Choroid plexus epithelial cell (primary cell): ENCODE measurements around the gene BRSK2.

ENCODE experiments used
- DNase-seq: peaks from one replicate; pipeline ENCODE4 v3.0.0-alpha.2; 2010; ENCODE audit warnings: low read depth
- H3K4me3 ChIP-seq: 2 replicates; pipeline ENCODE4 v1.5.1; 2011; ENCODE audit warnings: low read depth, mild to moderate bottlenecking, control low read depth, low read length, moderate library complexity
- TF ChIP-seq, protein P1 (sequence below): conservative IDR thresholded peaks from 2 replicates; pipeline ENCODE4 v1.5.1; 2011; ENCODE audit warnings: low read depth, mild to moderate bottlenecking, control low read depth, inconsistent platforms, low read length, moderate library complexity

Gene BRSK2

GRCh38 chr11:1491379-1491778, 101.6 kb downstream of the BRSK2 start:
- no peak for DNase-seq
- no peak overlapping the region for H3K4me3 ChIP-seq
- TF ChIP-seq, protein P1, sequence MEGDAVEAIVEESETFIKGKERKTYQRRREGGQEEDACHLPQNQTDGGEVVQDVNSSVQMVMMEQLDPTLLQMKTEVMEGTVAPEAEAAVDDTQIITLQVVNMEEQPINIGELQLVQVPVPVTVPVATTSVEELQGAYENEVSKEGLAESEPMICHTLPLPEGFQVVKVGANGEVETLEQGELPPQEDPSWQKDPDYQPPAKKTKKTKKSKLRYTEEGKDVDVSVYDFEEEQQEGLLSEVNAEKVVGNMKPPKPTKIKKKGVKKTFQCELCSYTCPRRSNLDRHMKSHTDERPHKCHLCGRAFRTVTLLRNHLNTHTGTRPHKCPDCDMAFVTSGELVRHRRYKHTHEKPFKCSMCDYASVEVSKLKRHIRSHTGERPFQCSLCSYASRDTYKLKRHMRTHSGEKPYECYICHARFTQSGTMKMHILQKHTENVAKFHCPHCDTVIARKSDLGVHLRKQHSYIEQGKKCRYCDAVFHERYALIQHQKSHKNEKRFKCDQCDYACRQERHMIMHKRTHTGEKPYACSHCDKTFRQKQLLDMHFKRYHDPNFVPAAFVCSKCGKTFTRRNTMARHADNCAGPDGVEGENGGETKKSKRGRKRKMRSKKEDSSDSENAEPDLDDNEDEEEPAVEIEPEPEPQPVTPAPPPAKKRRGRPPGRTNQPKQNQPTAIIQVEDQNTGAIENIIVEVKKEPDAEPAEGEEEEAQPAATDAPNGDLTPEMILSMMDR, result no peak

DNA sequence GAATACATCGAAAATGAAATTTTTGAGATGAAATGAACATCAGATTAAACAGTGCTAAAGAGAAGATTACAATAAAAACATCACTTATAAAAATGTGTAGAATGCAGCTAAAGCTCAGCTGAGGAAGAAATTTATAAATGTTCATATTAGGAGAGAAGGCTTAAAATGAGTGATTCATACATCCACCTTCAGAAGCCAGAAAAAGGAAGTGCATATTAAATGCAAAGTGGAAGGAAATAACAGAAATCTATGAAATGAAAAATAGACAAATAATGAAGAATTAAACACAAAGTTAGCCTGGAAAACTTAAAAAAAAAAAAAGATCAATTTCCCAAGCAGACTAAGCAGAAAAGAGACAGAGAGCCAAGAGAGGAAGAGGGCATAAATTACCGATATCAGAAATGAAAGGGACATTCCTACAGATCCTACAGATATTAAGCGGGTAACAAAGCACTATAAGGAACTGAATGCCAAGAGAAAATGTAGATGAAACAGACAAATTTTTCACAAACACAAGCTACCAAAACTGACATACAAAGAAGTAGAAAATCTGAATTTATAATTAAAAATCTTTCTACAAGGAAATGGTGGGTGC, 104.0 kb downstream of the BRSK2 start:
- DNase-seq, result no peak
- TF ChIP-seq, protein P1, result no peak
- no peak overlapping the region for H3K4me3 ChIP-seq

DNA sequence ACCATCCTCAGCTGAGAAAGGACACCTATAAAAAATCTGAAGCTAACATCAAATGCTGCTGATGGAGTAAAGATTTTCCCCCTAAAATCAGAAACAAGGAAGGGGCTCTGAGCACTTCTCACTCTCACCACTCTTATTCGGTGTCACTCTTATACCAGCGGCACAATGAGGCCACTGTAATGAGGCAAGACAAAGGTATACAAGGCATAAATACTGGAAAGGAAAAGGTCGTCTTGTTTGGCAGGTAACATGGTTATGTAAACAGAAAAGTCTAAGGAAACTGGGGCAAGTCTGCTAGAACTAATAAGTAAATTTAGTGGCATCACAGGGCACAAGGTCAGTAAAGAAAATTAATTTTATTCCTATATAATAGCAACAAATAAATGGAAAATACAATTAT, 104.9 kb downstream of the BRSK2 start:
- TF ChIP-seq, protein P1, result no peak
- H3K4me3 ChIP-seq, result no peak overlapping the region

DNA sequence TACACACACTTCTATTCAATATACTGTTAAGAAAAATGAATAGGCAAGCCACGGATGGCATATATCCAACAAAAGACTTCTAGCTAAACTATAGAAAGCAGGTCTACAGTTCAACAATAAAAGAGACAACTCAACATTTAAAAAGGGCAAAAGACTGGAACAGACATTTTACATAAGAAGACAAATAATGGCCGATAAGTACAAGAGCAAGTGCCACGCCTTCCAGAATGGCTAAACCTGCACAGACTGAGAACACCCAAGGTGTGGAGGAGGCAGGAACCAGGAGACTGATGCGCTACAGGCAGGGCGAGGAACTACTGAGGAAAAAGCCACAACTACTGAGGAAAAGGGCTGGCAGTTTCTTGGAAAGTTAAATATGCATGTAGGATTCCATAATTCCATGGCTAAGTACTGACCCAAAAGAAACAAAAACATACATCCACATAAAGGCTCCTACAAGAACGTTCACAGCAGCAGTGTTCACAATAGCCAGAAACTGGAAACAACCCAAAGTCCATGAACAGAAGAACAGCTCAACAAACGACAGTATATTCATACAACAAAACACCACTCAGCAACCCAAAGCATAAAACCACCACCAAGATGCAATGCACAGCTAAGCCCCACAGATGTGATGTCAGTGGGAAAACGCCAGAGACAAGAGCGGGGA, 106.5 kb downstream of the BRSK2 start:
- no peak overlapping the region for H3K4me3 ChIP-seq
- DNase-seq, result no peak
- TF ChIP-seq, protein P1, result no peak

More for the DNA sequence above, 104.9 kb downstream of the BRSK2 start:
- no peak for DNase-seq

GRCh38 chr11:1496761-1497095, 107.0 kb downstream of the BRSK2 start:
- no peak overlapping the region for H3K4me3 ChIP-seq
- DNase-seq, result no peak
- TF ChIP-seq, protein P1, result no peak

DNA sequence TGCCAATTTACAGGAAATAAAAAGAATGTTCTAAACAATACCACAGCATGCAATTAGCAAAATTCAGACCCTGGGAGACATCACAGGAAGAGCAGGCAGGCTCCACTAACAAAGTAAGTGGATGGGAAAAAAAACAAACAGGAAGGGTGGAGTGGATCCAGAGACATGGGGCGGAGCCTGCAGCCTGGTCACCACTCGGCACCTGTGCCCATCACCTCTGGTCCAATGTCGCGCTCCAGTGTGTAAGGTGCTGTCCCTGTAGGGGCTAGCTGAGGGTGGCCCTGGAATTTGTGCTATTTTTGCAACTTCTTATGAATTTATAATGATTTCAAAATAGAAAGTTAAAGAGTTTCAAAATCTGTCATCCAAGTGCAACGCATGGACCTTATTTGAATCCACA, 107.9 kb downstream of the BRSK2 start:
- no peak overlapping the region for H3K4me3 ChIP-seq
- no peak for DNase-seq
- TF ChIP-seq, protein P1, result no peak

DNA sequence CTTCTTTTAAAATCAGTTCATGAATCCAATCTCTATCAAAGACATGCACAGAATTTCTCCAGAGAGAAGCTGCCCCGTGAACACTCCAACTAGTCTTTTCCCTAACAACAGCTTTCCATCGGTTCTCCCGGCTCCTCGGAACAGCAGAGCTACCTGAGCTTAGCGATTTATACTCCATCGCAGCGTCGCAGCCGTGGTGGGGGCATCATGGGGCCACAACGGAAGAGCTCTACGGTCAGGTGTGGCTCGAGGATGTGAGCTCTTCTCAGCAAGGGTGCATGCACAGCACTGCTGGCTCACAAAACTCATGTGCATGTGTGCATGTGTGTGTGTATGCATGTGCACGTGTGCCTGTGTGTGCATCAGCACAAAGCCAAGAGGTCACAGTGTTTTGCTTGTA, 108.5 kb downstream of the BRSK2 start:
- TF ChIP-seq, protein P1, result no peak
- no peak overlapping the region for H3K4me3 ChIP-seq
- DNase-seq, result no peak
